ENCODE results near the gene KIF1C.

Gene KIF1C

GRCh38 chr17:5050278-5050677 is 52.5 kb downstream of the KIF1C start:
- H4K8ac ChIP-seq (ENCODE audit: low read length): no peak overlapping the region
- H3K36me3 ChIP-seq (ENCODE audit: control insufficient read depth in 1 of 2, insufficient read depth in 2 of 2, low read depth in 1 of 2, low read length in 2 of 2): no peaks in the 10 kb centered on the region
- no peak overlapping the region for H3K18ac ChIP-seq (ENCODE audit: low read depth in 1 of 2, low read length in 2 of 2)
- no peak overlapping the region for H3K4me3 ChIP-seq (ENCODE audit: insufficient read depth in 1 of 2, low read depth in 1 of 2, low read length in 2 of 2)
- no peak overlapping the region for H2BK5ac ChIP-seq (ENCODE audit: low read depth, low read length, poor library complexity, severe bottlenecking)
- H3K27me3 ChIP-seq (ENCODE audit: control insufficient read depth in 1 of 2, insufficient read depth in 1 of 2, low read length in 2 of 2): no peaks in the 10 kb centered on the region
- no peak overlapping the region for H2BK12ac ChIP-seq (ENCODE audit: low read length in 2 of 2)
- no peaks in the 10 kb centered on the region for H3K79me1 ChIP-seq (replicated peaks; ENCODE audit: low read length, poor library complexity, severe bottlenecking)
- no peak overlapping the region for H2AK5ac ChIP-seq (ENCODE audit: low read length, severe bottlenecking)
- H3K9ac ChIP-seq (ENCODE audit: low read length): no peak overlapping the region
- no peak overlapping the region for H2AFZ ChIP-seq (ENCODE audit: low read depth, low read length)
- no peak overlapping the region for H2BK15ac ChIP-seq (ENCODE audit: low read depth, poor library complexity, severe bottlenecking)
- peaks cover 1% of the 10 kb centered on the region for H3K4me1 ChIP-seq (ENCODE audit: control insufficient read depth, insufficient read depth, low read depth, low read length)
- H3K9me3 ChIP-seq (ENCODE audit: control insufficient read depth, low read length): no peaks in the 10 kb centered on the region
- H3K14ac ChIP-seq (ENCODE audit: low read length in 2 of 2): no peak overlapping the region
- no peak overlapping the region for H2BK120ac ChIP-seq (ENCODE audit: low read depth, low read length)
- WGBS: 74% methylated on average over 8 of the region's 9 CpGs
- no peak overlapping the region for H4K91ac ChIP-seq (ENCODE audit: low read length)
- no peak overlapping the region for H3K27ac ChIP-seq (ENCODE audit: low read length, poor library complexity, severe bottlenecking)
- peak; percentile 37 for DNase-seq
- H3K23ac ChIP-seq (ENCODE audit: low read length in 2 of 2): no peak overlapping the region
- H3K4me2 ChIP-seq (ENCODE audit: low read length, poor library complexity, severe bottlenecking): no peak overlapping the region
- H3K4ac ChIP-seq (ENCODE audit: low read depth in 1 of 2, low read length in 2 of 2): no peak overlapping the region

GRCh38 chr17:5055543-5055942 is 57.8 kb downstream of the KIF1C start:
- no peak overlapping the region for H3K4me2 ChIP-seq (ENCODE audit: low read length, poor library complexity, severe bottlenecking)
- H3K4me1 ChIP-seq (ENCODE audit: control insufficient read depth, insufficient read depth, low read depth, low read length): no peaks in the 10 kb centered on the region
- no peak overlapping the region for H2BK5ac ChIP-seq (ENCODE audit: low read depth, low read length, poor library complexity, severe bottlenecking)
- H3K4ac ChIP-seq (ENCODE audit: low read depth in 1 of 2, low read length in 2 of 2): no peak overlapping the region
- no peaks in the 10 kb centered on the region for H3K9me3 ChIP-seq (ENCODE audit: control insufficient read depth, low read length)
- H2BK15ac ChIP-seq (ENCODE audit: low read depth, poor library complexity, severe bottlenecking): no peak overlapping the region
- no peak overlapping the region for H2AFZ ChIP-seq (ENCODE audit: low read depth, low read length)
- H3K79me1 ChIP-seq (replicated peaks; ENCODE audit: low read length, poor library complexity, severe bottlenecking): no peaks in the 10 kb centered on the region
- peaks cover 4% of the 10 kb centered on the region in 2 experiments for H3K27me3 ChIP-seq (ENCODE audit: control insufficient read depth in 1 of 2, insufficient read depth in 1 of 2, low read length in 2 of 2)
- no peaks in the 10 kb centered on the region for H3K36me3 ChIP-seq (ENCODE audit: control insufficient read depth in 1 of 2, insufficient read depth in 2 of 2, low read depth in 1 of 2, low read length in 2 of 2)
- H2AK5ac ChIP-seq (ENCODE audit: low read length, severe bottlenecking): no peak overlapping the region
- H3K9ac ChIP-seq (ENCODE audit: low read length): no peak overlapping the region
- H3K14ac ChIP-seq (ENCODE audit: low read length in 2 of 2): no peak overlapping the region
- no peak overlapping the region for H3K23ac ChIP-seq (ENCODE audit: low read length in 2 of 2)
- no peak overlapping the region for H3K4me3 ChIP-seq (ENCODE audit: insufficient read depth in 1 of 2, low read depth in 1 of 2, low read length in 2 of 2)
- no peak overlapping the region for H2BK12ac ChIP-seq (ENCODE audit: low read length in 2 of 2)
- H3K18ac ChIP-seq (ENCODE audit: low read depth in 1 of 2, low read length in 2 of 2): no peak overlapping the region
- no peak for DNase-seq
- WGBS: 87% methylated on average over 9 of the region's 10 CpGs
- no peak overlapping the region for H2BK120ac ChIP-seq (ENCODE audit: low read depth, low read length)
- H4K91ac ChIP-seq (ENCODE audit: low read length): no peak overlapping the region
- no peak overlapping the region for H3K27ac ChIP-seq (ENCODE audit: low read length, poor library complexity, severe bottlenecking)
- H4K8ac ChIP-seq (ENCODE audit: low read length): no peak overlapping the region

DNA sequence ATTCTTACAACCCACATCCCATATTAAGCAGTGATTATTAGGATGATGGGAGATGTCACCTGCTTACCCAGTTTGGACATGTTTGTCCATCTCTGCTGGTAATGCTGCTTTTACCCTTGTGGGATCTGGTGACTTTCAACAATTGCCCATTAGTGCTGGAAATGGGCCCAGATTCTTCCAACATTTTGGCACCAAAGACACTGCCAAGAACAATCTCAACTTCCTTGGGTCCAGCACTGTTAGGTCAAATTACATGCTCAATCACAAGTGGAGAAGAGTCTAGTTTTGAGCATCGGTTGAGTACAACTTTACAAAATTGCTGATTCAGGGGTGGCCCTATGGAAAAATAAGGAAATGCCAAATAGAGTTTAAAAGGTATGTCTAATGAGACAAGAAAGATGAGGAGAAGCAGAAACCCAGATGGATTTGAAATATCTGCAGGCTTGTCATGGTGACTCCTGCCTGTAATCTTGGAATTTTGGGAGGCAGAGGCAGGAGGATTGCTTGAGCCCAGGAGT is 67.5 kb downstream of the KIF1C start:
- Histone ChIP-seq H3K23ac (ENCODE audit: low read length in 2 of 2) (no peak overlapping the region), H3K79me1 (replicated peaks; ENCODE audit: low read length, poor library complexity, severe bottlenecking) (no peaks in the 10 kb centered on the region), H3K4me2 (ENCODE audit: low read length, poor library complexity, severe bottlenecking) (no peak overlapping the region), H2BK15ac (ENCODE audit: low read depth, poor library complexity, severe bottlenecking) (no peak overlapping the region), H4K8ac (ENCODE audit: low read length) (no peak overlapping the region), H2AK5ac (ENCODE audit: low read length, severe bottlenecking) (no peak overlapping the region), H3K27ac (ENCODE audit: low read length, poor library complexity, severe bottlenecking) (no peak overlapping the region), H3K14ac (ENCODE audit: low read length in 2 of 2) (no peak overlapping the region), H2BK5ac (ENCODE audit: low read depth, low read length, poor library complexity, severe bottlenecking) (no peak overlapping the region), H3K9ac (ENCODE audit: low read length) (no peak overlapping the region), H3K18ac (ENCODE audit: low read depth in 1 of 2, low read length in 2 of 2) (no peak overlapping the region), H3K36me3 (ENCODE audit: control insufficient read depth in 1 of 2, insufficient read depth in 2 of 2, low read depth in 1 of 2, low read length in 2 of 2) (no peaks in the 10 kb centered on the region), H3K4ac (ENCODE audit: low read depth in 1 of 2, low read length in 2 of 2) (no peak overlapping the region), H2AFZ (ENCODE audit: low read depth, low read length) (no peak overlapping the region), H3K4me3 (ENCODE audit: insufficient read depth in 1 of 2, low read depth in 1 of 2, low read length in 2 of 2) (no peak overlapping the region), H2BK12ac (ENCODE audit: low read length in 2 of 2) (no peak overlapping the region), H3K4me1 (ENCODE audit: control insufficient read depth, insufficient read depth, low read depth, low read length) (no peaks in the 10 kb centered on the region), H3K9me3 (ENCODE audit: control insufficient read depth, low read length) (no peaks in the 10 kb centered on the region), H4K91ac (ENCODE audit: low read length) (no peak overlapping the region), H3K27me3 (ENCODE audit: control insufficient read depth in 1 of 2, insufficient read depth in 1 of 2, low read length in 2 of 2) (peaks cover 4 to 5% of the 10 kb centered on the region in 2 experiments), H2BK120ac (ENCODE audit: low read depth, low read length) (no peak overlapping the region)
- 94% methylated on average over 1 of the region's 1 CpG for WGBS
- DNase-seq: no peak

- Histone ChIP-seq H2BK5ac (ENCODE audit: low read depth, low read length, poor library complexity, severe bottlenecking) (no peak overlapping the region), H3K36me3 (ENCODE audit: control insufficient read depth in 1 of 2, insufficient read depth in 2 of 2, low read depth in 1 of 2, low read length in 2 of 2) (no peaks in the 10 kb centered on the region), H4K91ac (ENCODE audit: low read length) (no peak overlapping the region), H3K9ac (ENCODE audit: low read length) (no peak overlapping the region), H3K4me1 (ENCODE audit: control insufficient read depth, insufficient read depth, low read depth, low read length) (no peaks in the 10 kb centered on the region), H3K23ac (ENCODE audit: low read length in 2 of 2) (no peak overlapping the region), H2BK12ac (ENCODE audit: low read length in 2 of 2) (no peak overlapping the region), H3K4me2 (ENCODE audit: low read length, poor library complexity, severe bottlenecking) (no peak overlapping the region), H3K79me1 (replicated peaks; ENCODE audit: low read length, poor library complexity, severe bottlenecking) (no peaks in the 10 kb centered on the region), H3K4ac (ENCODE audit: low read depth in 1 of 2, low read length in 2 of 2) (no peak overlapping the region), H4K8ac (ENCODE audit: low read length) (no peak overlapping the region), H2AK5ac (ENCODE audit: low read length, severe bottlenecking) (no peak overlapping the region), H3K14ac (ENCODE audit: low read length in 2 of 2) (no peak overlapping the region), H3K4me3 (ENCODE audit: insufficient read depth in 1 of 2, low read depth in 1 of 2, low read length in 2 of 2) (no peak overlapping the region), H2BK120ac (ENCODE audit: low read depth, low read length) (no peak overlapping the region), H2BK15ac (ENCODE audit: low read depth, poor library complexity, severe bottlenecking) (no peak overlapping the region), H3K18ac (ENCODE audit: low read depth in 1 of 2, low read length in 2 of 2) (no peak overlapping the region), H3K27me3 (ENCODE audit: control insufficient read depth in 1 of 2, insufficient read depth in 1 of 2, low read length in 2 of 2) (peaks cover 5 to 10% of the 10 kb centered on the region in 2 experiments), H2AFZ (ENCODE audit: low read depth, low read length) (no peak overlapping the region), H3K27ac (ENCODE audit: low read length, poor library complexity, severe bottlenecking) (no peak overlapping the region), H3K9me3 (ENCODE audit: control insufficient read depth, low read length) (no peaks in the 10 kb centered on the region)
- WGBS: 96% methylated on average over 3 of the region's 3 CpGs
- DNase-seq: no peak
These were observed 70.5 kb downstream of the KIF1C start for GRCh38 chr17:5068236-5068635.

All from mesenchymal stem cell (in vitro differentiated cells and primary cell).